HG03521 (cell line): ENCODE data around the gene ATP1A4.

Experiments used
- ATAC-seq: cut with Tn5 transposase; IDR thresholded peaks from one replicate; pipeline ENCODE4 v1.9.1; 2021; ENCODE audit warnings: mild to moderate bottlenecking, moderate library complexity; ENCODE audit not compliant: unreplicated experiment

The ATP1A4 gene

GRCh38 chr1:160204526-160205241, 53.3 kb downstream of the ATP1A4 start:
- peak; percentile 42 for ATAC-seq

- peak; percentile 37 for ATAC-seq
Observed at GRCh38 chr1:160205242-160206035, 54.0 kb downstream of the ATP1A4 start, which contains the start of gene PEA15. PEA15 (plus strand) TSS chr1:160205384; CDS start chr1:160211545, 6,161 bp downstream.

GRCh38 chr1:160206036-160206389, 54.6 kb downstream of the ATP1A4 start:
- ATAC-seq: peak; percentile 29

GRCh38 chr1:160206421-160207117, 55.2 kb downstream of the ATP1A4 start:
- no peak for ATAC-seq

- no peak for ATAC-seq
Observed at GRCh38 chr1:160207118-160207650, 55.8 kb downstream of the ATP1A4 start.

GRCh38 chr1:160207771-160208556, 56.6 kb downstream of the ATP1A4 start:
- ATAC-seq: no peak

GRCh38 chr1:160208557-160209320, 57.3 kb downstream of the ATP1A4 start:
- ATAC-seq: no peak

GRCh38 chr1:160209321-160210046, 58.1 kb downstream of the ATP1A4 start:
- ATAC-seq: no peak

GRCh38 chr1:160210561-160210960, 59.2 kb downstream of the ATP1A4 start:
- no peak for ATAC-seq

GRCh38 chr1:160211046-160211790, 59.8 kb downstream of the ATP1A4 start:
- no peak for ATAC-seq

GRCh38 chr1:160214481-160215140, 63.2 kb downstream of the ATP1A4 start:
- ATAC-seq: no peak

GRCh38 chr1:160216301-160216700, 64.9 kb downstream of the ATP1A4 start:
- ATAC-seq: no peak

- ATAC-seq: no peak
Observed at GRCh38 chr1:160217481-160218051, 66.2 kb downstream of the ATP1A4 start.

GRCh38 chr1:160219062-160219929, 67.9 kb downstream of the ATP1A4 start:
- no peak for ATAC-seq

- ATAC-seq: no peak
Observed at GRCh38 chr1:160220301-160220700, 68.9 kb downstream of the ATP1A4 start.

GRCh38 chr1:160221089-160221488, 69.7 kb downstream of the ATP1A4 start:
- ATAC-seq: no peak

GRCh38 chr1:160222546-160222945, 71.1 kb downstream of the ATP1A4 start:
- no peak for ATAC-seq
